ENCODE data around the gene GRWD1. TPM values are rescaled to one million over a fixed set of nuclear protein-coding genes. Genes with fewer than 3 reads are reported as not detected.

The GRWD1 gene
- total and polyA plus RNA-seq, 2 donors (not counting 1 experiment from before 2014, with no cell fraction given) = 10.6 to 40.7 TPM

- intact Hi-C loops (cut with micrococcal nuclease) = loop anchor here (1.0 kb wide), 1 partner anchor 82 kb away; a partner anchor contains a TSS
- Histone ChIP-seq H3K79me2 (ENCODE audit: control insufficient read depth, insufficient read depth, low read length) (no peaks in the 10 kb centered on the region), H3K36me3 (replicated peaks in 1 of 2; ENCODE audit: control extremely low read depth in 1 of 2, control insufficient read depth in 1 of 2, extremely low read depth in 1 of 2, insufficient read depth in 2 of 2, low read length in 1 of 2) (no peaks in the 10 kb centered on the region), H3K27ac (ENCODE audit: low read length in 2 of 2) (no peak overlapping the region), H3K9ac (ENCODE audit: low read length) (no peak overlapping the region), H3K4me2 (replicated peaks; ENCODE audit: low read depth, low read length, poor library complexity, severe bottlenecking) (no peak overlapping the region), H3K9me3 (ENCODE audit: control extremely low read depth in 1 of 3, control insufficient read depth in 2 of 3, insufficient read depth in 1 of 3, low read length in 2 of 3) (peaks cover 1 to 19% (median 2%) of the 10 kb centered on the region in 3 donors), H4K20me1 (ENCODE audit: control insufficient read depth, insufficient read depth, low read length, poor library complexity, severe bottlenecking) (no peaks in the 10 kb centered on the region), H3K4me3 (ENCODE audit: control extremely low read depth in 1 of 5, extremely low read depth in 1 of 5, insufficient read depth in 1 of 5, low read depth in 2 of 5, low read length in 4 of 5) (no peak overlapping the region), H3K27me3 (replicated peaks in 1 of 4; ENCODE audit: control extremely low read depth in 1 of 4, control insufficient read depth in 3 of 4, insufficient read depth in 4 of 4, low read length in 3 of 4) (peaks cover 0 to 15% (median 5%) of the 10 kb centered on the region in 4 experiments), H2AFZ (ENCODE audit: insufficient read depth, low read depth, low read length, poor library complexity, severe bottlenecking) (no peak overlapping the region), H3K4me1 (ENCODE audit: control insufficient read depth in 2 of 2, insufficient read depth in 2 of 2, low read length in 2 of 2) (peaks cover 0 to 4% of the 10 kb centered on the region in 2 donors)
- Mint-ChIP-seq H3K4me1 (peaks cover 14% of the 10 kb centered on the region), H3K4me3 (no peak overlapping the region), H3K9me3 (ENCODE audit: insufficient read depth) (peaks cover 4% of the 10 kb centered on the region), H3K27ac (peak overlapping the region; percentile 43), H3K27me3 (peaks cover 18% of the 10 kb centered on the region)
- DNase-seq (peak; percentile 68), ATAC-seq (ENCODE audit: low read depth) (peak; percentile 56)
- TF ChIP-seq EZH2 (IDR thresholded peaks at IDR 0.05; ENCODE audit: borderline replicate concordance, insufficient read depth, low read depth, low read length, poor library complexity, severe bottlenecking) = no peak
- no peak for TF ChIP-seq CTCF (IDR thresholded peaks at IDR 0.05)
- ChIA-PET CTCF (interaction anchor here (0.9 to 2.2 kb wide), 4 partner anchors 10 to 102 kb away, joined by 3 to 12 read pairs (median 6); partner anchors contain the start of genes GRIN2D, KDELR1, SYNGR4 and TMEM143), POLR2A (interaction anchor here (0.5 to 0.7 kb wide), 3 partner anchors 40 to 185 kb away, joined by 3 to 9 read pairs (median 4); partner anchors contain the start of genes SYNGR4 and TMEM143)
- WGBS (ENCODE audit: insufficient coverage) = 100% methylated on average over 1 of the region's 3 CpGs
Observed at GRCh38 chr19:48403606-48404005, 42.2 kb upstream of the GRWD1 start.

- H3K4me2 ChIP-seq (replicated peaks; ENCODE audit: low read depth, low read length, poor library complexity, severe bottlenecking) = no peak overlapping the region
- no peak for DNase-seq
- H3K36me3 ChIP-seq (replicated peaks in 1 of 2; ENCODE audit: control extremely low read depth in 1 of 2, control insufficient read depth in 1 of 2, extremely low read depth in 1 of 2, insufficient read depth in 2 of 2, low read length in 1 of 2) = no peaks in the 10 kb centered on the region
- peaks cover 25% of the 10 kb centered on the region for H3K27me3 Mint-ChIP-seq
- WGBS (ENCODE audit: insufficient coverage) = 95% methylated on average over 26 of the region's 27 CpGs
- TF ChIP-seq CTCF (IDR thresholded peaks at IDR 0.05) = no peak
- TF ChIP-seq EZH2 (IDR thresholded peaks at IDR 0.05; ENCODE audit: borderline replicate concordance, insufficient read depth, low read depth, low read length, poor library complexity, severe bottlenecking) = no peak
- ATAC-seq (ENCODE audit: low read depth) = no peak
- no peaks in the 10 kb centered on the region for H4K20me1 ChIP-seq (ENCODE audit: control insufficient read depth, insufficient read depth, low read length, poor library complexity, severe bottlenecking)
- no peak overlapping the region for H2AFZ ChIP-seq (ENCODE audit: insufficient read depth, low read depth, low read length, poor library complexity, severe bottlenecking)
- intact Hi-C loops (cut with micrococcal nuclease) = no loop called here
- H3K79me2 ChIP-seq (ENCODE audit: control insufficient read depth, insufficient read depth, low read length) = no peaks in the 10 kb centered on the region
- peaks cover 7% of the 10 kb centered on the region for H3K4me1 Mint-ChIP-seq
- ChIA-PET CTCF (interaction anchor here (0.5 to 1.6 kb wide), 2 partner anchors 14 to 56 kb away, joined by 3 to 4 read pairs; partner anchors contain the start of gene KDELR1), POLR2A (no interaction called here)
- H3K27ac Mint-ChIP-seq = no peak overlapping the region
- peaks cover 0 to 4% of the 10 kb centered on the region in 2 donors for H3K4me1 ChIP-seq (ENCODE audit: control insufficient read depth in 2 of 2, insufficient read depth in 2 of 2, low read length in 2 of 2)
- H3K27ac ChIP-seq (ENCODE audit: low read length in 2 of 2) = no peak overlapping the region
- peaks cover 0 to 18% (median 5%) of the 10 kb centered on the region in 4 experiments for H3K27me3 ChIP-seq (replicated peaks in 1 of 4; ENCODE audit: control extremely low read depth in 1 of 4, control insufficient read depth in 3 of 4, insufficient read depth in 4 of 4, low read length in 3 of 4)
- no peak overlapping the region for H3K9ac ChIP-seq (ENCODE audit: low read length)
- H3K9me3 ChIP-seq (ENCODE audit: control extremely low read depth in 1 of 3, control insufficient read depth in 2 of 3, insufficient read depth in 1 of 3, low read length in 2 of 3) = peaks cover 1 to 5% (median 2%) of the 10 kb centered on the region in 3 donors
- H3K4me3 ChIP-seq (ENCODE audit: control extremely low read depth in 1 of 5, extremely low read depth in 1 of 5, insufficient read depth in 1 of 5, low read depth in 2 of 5, low read length in 4 of 5) = no peak overlapping the region
- peaks cover 4% of the 10 kb centered on the region for H3K9me3 Mint-ChIP-seq (ENCODE audit: insufficient read depth)
- no peak overlapping the region for H3K4me3 Mint-ChIP-seq
Observed at GRCh38 chr19:48405010-48405659, 40.6 kb upstream of the GRWD1 start.

Data from B cell (primary cell).